IgD-negative memory B cell (primary cell): ENCODE data around the gene TCEA2. TPM values are rescaled to one million over a fixed set of nuclear protein-coding genes. Genes with fewer than 3 reads are reported as not detected.

Experiments
- polyA plus RNA-seq: library from polyadenylated mRNA; unstranded; fragments of 300-500 nt; fragmentation: Illumina TruSeq; gene quantifications from one replicate; pipeline ENCODE4 v1.2.3, GENCODE V29; 2021

TCEA2 gene
- polyA plus RNA-seq, 1 donor from 2014 or later = 41.3 TPM

Other genes with a start within 250 kb of the TCEA2 start
- 0.04 TPM for gene ZBTB46, start 231.9 kb upstream of the TCEA2 start, polyA plus RNA-seq
- 0.19 TPM for gene ABHD16B, start 201.7 kb upstream of the TCEA2 start, polyA plus RNA-seq
- gene TPD52L2, start 197.9 kb upstream of the TCEA2 start, polyA plus RNA-seq = 80.4 TPM
- gene DNAJC5, start 168.1 kb upstream of the TCEA2 start, polyA plus RNA-seq = 5.2 TPM
- gene UCKL1, start 106.8 kb upstream of the TCEA2 start, polyA plus RNA-seq = 67.9 TPM
- 0.30 TPM for gene ZNF512B, start 93.3 kb upstream of the TCEA2 start, polyA plus RNA-seq
- 9.5 TPM for gene SAMD10, start 83.6 kb upstream of the TCEA2 start, polyA plus RNA-seq
- 106 TPM for gene PRPF6, start 82.1 kb upstream of the TCEA2 start, polyA plus RNA-seq
- gene C20orf204, start 27.0 kb upstream of the TCEA2 start, polyA plus RNA-seq = not detected
- gene SOX18, start 13.6 kb upstream of the TCEA2 start, polyA plus RNA-seq = not detected
- 202 TPM for gene RGS19, start 16.3 kb downstream of the TCEA2 start, polyA plus RNA-seq
- 3.7 TPM for gene OPRL1, start 16.9 kb downstream of the TCEA2 start, polyA plus RNA-seq
- gene LKAAEAR1, start 21.2 kb downstream of the TCEA2 start, polyA plus RNA-seq = 0.83 TPM
- not detected for gene NPBWR2, start 44.4 kb downstream of the TCEA2 start, polyA plus RNA-seq
- not detected for gene MYT1, start 101.3 kb downstream of the TCEA2 start, polyA plus RNA-seq
- 35.7 TPM for gene PCMTD2, start 192.6 kb downstream of the TCEA2 start, polyA plus RNA-seq